HK-2 (cell line): ENCODE data around the gene SELENOF.

Source experiments
- DNase-seq: peaks from one replicate; pipeline ENCODE4 v3.0.0-alpha.2; 2018; ENCODE audit not compliant: unreplicated experiment

The SELENOF gene

DNA sequence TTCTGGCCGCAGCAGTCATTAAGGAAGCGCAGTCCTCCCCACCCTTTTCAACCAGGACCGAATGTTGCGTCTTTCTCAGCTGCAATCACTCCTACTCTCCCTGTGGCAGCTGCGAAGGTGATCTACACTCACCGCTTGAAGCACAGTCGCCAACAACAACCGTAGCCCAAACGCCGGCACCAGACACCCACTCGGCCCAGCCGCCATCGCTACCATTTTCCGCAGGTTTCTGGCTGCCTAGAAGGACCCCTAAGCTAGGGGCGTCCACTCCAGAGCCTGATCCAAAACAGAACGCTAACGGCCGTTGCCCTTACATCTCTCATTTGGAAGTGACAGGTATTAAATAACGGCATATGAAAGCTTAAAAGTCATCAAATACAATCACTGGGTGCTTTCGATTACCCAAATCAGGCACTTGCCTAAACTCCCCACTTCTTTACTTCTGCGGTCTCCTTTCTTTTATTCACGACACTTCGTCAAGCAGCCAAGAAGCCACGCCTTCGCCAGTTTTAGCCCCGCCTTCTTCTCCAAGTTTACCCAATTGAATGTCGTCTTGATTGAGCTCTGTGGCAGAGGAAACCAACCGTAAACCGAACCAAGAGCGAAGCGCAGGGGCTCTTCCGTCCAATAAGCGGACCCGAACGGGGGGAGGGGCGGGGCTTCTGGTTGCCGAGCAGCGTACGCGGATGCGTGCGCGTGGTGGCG lies at the start of gene SELENOF:
Gene SELENOF (minus strand): TSS at position 231 of the 705 bp plus-strand sequence. CDS start 15 bp downstream, at position 216.
- DNase-seq = peak; percentile 99

DNA sequence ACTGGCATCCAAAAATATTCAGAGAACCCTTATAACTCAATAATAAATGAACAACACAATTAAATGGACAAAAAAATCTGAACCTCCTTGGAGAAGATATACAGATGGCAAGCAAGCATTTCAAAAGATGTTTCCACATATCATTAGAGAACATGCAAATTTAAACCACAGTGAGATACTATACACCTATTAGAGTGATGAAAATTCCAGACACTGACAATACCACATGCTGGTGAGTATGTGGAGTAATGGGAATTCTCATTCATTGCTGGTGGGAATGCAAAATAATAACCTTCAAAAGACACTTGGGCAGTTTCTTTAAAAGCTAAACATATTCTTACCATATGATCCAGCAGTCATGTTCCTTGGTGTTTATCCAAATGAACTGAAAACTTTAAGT lies 46.6 kb upstream of the SELENOF start:
- DNase-seq = no peak

DNA sequence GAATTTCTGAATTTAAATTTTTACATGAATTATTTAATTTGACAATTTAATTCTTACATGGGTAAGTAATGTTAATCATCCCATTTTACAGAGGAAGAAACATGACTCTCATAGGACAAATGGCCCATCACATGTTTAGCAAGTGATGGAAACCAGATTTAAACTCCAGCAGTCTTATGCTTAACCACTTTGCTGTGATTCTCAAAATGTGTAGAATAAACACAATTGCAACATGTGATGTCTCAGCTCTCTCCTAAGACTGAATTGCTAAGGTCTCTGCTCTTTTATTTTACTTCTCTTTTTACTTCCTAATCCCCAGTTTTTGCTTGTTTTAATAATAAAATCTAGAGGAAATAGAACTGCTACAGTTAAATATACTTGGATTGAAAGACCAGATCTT lies 43.3 kb upstream of the SELENOF start:
- no peak for DNase-seq

DNA sequence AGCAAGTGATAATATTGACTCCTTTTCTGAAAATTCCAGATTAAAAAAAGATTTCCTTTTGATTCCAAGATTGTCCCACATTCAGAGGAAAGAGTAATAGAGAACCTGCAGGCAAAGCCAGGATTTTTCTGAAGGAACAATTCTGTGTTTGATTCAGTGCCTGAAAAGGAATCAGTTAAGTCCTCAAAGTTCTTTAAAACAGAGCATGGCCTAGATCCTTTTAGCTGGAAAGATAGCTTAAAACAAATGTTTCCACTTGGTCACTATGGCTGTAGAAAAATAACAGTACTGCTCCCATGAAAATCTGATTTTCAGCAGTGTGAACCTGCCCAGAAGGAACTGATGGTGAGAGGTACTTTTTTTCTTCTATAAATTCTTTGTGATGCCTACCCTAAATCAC lies 42.3 kb upstream of the SELENOF start:
- no peak for DNase-seq

DNA sequence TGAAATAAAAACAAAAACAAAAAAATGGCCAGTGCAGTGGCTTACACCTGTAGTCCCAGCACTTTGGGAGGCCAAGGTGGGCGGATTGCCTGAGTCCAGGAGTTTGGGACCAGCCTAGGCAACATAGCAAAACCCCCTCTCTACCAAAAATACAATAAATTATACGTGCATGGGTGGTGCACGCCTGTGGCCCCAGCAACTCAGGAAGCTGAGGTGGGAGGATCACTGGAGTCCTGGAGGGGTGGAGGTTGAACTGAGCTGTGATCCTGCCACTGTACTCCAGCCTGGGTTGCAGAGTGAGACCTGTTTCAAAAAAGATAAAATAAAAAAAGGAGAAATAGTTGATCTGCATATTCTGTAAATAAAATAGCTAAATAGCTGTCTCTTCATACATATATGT lies 41.8 kb upstream of the SELENOF start:
- no peak for DNase-seq

DNA sequence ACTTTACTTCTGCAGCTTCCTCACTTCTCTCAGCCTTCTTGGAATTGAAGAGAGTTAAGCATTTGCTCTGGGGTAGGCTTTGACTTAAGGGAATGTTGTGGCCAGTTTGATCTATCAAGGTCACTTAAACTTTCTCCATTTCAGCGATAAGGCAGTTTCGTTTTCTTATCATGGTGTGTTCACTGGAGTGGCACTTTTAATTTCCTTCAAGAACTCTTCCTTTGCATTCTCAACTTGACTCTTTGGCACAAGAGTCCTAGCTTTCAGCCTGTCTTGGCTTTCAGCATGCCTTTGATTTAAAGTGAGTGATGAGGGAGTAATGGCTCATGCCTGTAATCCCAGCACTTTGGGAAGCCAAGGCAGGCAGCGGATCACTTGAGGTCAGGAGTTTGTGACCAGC lies 39.2 kb upstream of the SELENOF start:
- no peak for DNase-seq

DNA sequence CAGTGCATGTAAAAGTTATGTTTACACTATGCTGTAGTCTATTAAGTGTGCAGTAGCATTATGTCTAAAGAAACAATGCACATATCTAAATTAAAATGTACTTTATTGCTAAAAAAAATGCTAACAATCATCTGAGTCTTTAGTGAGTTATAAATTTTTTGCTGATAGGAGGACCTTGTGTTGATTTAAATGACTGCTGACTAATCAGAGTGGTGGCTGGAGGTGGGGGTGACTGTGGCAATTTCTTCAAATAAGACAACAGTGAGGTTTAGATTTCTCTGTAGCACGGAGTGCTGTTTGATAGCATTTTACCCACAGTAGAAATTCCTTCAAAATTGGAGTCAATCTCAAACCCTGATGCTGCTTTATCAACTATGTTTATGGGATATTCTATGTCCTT lies 37.5 kb upstream of the SELENOF start:
- DNase-seq = no peak

DNA sequence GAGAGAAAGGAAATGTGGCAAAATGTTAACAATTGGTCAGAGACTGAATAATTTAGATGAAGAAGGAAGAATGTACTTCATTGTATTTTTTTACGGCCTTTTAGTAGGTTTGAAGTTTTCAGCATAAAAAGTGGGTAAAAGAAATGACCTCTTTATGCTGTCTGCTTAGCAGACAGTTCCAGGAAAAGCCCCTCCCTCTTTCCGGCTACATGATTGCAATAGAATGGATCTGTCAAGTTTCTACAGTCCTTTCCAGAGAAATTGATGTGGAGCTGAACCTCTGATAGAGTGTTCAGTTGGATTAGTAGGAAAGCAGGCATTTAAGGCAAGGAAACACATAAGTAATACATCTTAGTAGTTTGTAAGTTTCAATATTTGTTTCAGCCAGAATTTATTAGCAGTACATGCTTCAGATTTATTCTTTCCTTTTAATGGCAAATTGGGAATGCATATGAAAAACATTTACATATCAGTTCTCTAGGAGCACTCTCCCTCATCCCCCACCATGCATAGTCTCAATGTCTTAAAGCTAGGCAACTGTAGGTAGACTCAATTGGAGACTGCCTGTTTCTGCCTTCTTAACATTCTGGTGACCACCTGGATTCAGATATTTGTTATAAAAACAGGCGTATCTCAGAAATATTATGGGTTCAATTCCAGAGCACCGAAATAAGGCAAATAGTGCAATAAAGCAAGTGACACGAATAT lies 36.9 kb upstream of the SELENOF start:
- no peak for DNase-seq

DNA sequence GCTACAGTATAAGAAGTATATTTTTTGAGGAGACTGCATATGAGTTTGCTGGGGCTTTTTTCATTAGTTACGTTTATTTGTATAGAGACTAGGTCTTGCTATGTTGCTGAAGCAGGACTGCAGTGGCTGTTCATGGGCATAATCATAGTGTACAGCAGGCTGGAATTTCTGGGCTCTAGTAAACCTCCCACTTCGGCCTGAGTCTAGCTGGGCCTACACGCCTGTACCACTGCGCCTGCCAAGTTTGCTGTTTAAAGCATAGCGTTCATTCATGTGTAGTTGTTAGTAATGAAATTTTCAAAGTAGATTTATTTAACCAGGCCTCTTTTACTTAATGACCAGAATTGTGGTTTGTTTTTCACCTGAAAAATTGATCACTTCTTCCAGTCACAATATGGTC lies 34.3 kb upstream of the SELENOF start:
- DNase-seq = no peak

DNA sequence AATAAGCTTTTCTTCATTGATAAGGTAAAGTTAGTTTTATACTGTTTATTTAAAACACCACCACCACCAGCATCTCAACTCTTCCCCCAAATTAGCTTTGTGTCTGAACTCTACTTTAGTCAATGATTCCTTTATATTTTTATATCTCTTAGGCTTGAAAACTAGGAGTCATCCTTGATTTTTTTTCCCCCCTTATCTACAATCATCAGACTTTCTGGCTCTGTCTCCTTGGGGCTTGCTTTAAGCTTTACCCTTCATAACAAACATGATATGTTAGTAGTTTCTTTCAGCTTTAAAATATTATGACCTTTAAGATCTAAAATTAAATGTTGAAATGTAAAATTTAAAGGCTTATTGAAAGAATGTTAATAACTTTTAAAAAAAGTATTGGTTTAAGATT lies 28.8 kb upstream of the SELENOF start:
- DNase-seq = no peak

DNA sequence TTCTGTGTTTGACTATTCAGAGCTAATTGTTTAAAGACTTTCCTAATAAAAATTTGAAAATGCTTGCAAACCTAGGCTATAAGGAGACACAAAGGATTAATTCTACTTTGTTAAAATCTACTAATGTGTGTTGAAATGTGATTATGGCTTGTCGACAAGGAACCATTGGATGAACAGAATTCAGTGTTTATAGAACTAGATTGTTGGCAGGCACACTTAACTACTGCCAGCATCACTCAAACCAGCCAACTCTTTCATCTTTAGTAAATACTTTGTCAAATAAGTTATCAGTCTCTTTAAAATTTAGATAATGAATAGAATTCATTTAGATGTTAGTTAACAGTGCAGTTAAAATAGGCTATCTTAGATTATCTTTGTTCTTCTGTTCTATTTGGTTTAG lies 28.1 kb upstream of the SELENOF start:
- DNase-seq = no peak

DNA sequence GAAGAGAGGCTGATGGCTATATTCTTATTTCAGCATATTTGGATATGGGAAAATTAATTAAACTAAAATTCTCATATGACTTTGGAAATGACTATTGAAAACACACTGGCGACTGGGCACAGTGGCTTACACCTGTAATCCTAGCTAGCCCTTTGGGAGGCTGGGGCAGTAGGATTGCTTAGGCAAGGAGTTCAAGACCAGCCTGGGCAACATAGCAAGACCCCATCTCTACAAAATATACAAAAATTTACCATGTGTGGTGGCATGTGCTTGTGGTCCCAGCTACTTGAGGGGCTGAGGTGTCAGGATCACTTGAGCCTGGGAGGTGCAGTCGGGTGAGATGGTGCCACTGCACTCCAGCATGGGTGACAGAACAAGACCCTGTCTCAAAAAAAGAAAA lies 26.7 kb upstream of the SELENOF start:
- DNase-seq = no peak

DNA sequence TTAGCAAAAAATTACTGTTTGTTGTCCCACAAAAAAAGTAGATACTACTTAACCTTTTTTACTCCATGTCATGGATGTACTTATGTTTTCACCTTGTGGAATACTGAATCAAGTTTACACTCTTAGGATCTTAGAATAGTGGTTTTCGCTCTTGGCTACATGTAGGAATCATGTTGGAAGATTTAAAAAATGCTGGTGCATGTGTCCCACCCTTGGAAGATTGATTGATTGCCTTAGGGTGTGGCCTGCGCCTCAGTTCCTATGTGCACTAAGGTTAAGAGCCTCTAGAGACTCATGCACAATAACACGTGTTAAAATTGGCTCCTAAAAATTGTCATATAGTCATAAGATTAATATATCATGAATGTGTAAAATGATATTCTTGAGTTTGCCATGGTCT lies 25.5 kb upstream of the SELENOF start:
- no peak for DNase-seq

DNA sequence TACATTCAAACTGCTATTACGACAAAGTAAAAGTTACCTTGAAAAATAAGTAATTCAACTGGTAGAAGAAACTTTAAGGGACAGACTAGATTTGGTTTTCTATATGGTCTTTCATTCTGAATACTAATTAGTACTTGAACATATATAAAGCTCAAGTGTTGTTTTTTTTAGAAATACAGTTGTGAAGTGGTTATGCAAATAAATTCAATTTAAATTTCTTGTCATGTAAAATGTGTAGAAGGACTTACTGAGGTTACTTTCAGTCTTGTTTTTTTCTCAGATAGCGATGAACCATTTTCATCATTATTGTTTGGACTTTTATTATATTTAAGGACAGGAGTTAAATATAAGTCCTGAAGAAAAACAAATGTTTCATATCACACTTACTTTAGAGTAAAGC lies 24.9 kb upstream of the SELENOF start:
- DNase-seq = no peak

DNA sequence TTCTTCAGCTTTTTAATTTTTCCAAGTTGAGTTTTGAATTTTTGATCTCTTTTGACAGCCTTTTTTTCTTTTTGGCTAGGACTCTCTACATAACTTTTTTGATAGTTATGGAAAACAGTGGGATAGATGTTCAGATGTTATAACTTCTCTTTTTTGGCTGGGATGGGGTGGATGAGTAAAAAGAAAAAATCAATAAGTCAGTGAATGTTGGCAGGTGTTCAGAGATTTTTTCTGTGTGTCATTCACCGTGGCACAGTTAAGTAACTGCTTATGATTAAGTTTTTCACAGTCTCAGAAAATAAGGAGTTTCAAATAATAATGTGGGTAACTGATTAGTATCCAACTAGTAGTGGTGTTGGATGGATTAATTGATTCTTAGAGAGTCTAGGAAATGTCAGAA lies 24.5 kb upstream of the SELENOF start:
- DNase-seq = no peak

DNA sequence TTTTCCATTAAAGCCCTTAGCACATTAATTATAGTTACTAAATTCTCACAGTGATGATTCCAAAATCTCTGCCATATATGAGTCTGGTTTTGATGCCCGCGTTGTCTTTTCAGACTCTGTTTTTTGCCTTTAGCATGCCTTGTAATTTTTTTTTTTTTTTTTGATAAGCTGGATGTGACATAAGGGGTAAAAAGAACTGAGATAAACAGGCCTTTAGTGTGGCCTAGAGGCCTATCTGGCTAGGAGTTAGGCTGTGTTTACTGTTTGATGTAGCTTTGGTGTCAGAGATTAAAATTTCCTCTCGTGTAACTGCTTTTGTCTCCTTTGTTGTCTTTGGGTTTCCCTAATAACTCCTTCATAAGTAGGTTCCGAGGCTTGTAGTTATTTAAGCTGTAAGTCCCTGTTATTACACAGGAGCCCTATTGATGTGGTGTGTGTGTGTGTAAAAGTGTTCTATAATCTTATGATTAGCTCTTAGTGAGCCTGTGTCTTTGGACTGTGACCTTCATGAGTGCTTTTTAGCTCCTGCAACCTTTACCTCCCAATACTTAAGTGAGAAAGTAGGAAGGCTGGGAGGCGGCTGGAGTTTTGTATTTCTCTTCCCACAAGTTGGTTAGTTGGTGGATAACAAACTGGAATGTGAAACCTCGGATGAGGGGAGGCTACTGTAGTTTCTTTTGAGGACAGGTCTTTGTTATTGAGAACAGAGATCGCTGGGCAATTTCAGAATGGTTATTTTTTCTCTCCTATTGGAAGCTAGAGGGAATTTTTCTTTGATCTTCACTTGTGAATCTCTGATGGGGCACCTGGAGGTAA lies 19.8 kb upstream of the SELENOF start:
- DNase-seq = no peak

DNA sequence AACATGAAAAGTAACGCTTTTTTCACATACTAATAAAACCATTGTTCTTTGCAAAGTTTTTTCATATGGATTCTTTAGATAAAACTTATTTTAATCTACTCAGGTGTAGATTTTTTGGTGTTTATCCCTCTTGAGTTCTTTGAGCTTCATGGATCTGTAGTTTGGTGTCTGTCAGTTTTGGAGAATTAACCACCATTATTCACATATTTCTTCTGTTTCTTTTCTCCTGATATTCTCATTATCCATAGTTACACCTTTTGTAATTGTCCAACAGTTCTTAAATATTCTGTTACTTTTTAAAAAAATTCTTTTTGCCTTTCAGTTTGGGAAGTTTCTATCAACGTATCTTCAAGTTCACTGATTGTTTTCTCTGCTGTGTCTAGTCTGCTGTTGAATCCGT lies 19.1 kb upstream of the SELENOF start:
- DNase-seq = no peak

DNA sequence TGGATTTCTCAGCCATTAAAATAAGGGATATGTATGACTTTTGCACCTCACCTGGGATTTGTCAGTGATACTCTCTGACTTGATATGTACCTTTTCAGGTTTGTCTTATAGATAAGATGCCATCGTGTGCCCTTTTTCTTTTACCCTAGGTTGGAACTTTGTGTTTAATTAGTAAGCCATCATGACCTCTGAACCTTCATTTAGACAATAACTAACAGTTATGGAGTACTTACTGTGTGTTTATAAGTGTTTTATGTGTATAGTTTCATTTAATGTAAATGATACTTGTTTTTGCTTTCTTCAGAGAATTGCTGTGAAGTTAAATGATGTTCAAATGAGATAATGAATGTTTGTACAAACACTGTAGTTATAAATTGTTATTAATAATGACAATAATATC lies 14.9 kb upstream of the SELENOF start:
- DNase-seq = no peak

DNA sequence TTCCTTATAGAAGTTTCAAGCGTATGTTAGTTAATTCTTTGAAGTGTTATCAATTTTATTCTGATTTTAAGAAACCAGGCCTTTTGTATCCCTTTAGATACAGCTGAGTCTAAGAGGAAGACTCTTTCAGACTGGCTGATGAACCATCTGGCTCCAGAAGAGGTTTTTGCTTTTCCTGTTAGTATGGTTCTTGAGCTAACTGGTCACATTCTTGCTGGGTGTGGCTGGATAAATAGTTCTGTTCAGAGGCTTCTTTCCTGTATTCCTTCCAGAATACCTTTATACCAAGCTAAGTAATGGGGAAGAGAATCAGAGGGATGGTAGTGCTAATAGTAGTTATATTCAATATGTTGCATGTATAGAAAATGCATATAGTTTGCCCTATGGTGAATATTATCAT lies 13.0 kb upstream of the SELENOF start:
- no peak for DNase-seq

DNA sequence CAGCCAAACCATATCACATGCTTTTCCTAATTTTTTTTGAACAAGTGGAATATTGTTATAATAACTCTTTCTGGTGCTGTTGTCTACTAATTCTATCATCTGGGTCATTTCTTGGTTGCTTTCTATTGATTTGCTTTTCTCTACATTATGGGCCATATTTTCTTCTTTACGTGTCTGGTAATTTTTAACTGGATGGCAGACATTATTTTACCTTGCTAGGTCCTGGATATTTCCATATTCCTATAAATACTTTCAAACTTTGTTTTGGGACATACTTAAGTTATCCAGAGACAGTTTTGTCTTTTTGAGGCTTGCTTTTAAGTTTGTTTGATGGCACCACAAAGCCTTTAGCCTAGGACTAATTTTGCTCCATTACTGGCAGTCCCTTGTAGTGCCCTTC lies 11.8 kb upstream of the SELENOF start:
- no peak for DNase-seq

DNA sequence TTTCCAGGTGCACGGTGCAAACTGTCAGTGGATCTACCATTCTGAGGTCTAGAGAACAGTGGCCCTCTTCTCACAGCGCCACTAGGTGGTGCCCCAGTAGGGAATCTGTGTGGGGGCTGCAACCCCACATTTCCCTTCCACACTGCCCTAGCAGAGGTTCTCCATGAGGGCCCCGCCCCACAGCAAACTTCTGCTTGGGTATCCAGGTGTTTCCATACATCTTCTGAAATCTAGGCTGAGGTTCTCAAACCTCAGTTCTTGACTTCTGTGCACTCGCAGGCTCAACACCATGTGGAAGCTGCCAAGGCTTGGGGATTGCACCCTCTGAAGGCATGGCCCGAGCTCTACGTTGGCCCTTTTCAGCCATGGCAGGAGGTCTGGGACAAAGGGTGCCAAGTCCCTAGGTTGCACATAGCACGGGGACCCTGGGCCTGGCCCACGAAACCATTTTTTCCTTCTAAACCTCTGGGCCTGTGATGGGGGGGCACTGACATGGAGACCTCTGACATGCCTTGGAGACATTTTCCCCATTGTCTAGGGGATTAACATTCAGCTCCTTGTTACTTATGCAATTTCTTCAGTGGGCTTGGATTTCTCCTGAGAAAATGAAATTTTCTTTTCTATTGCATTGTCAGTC lies 10.5 kb upstream of the SELENOF start:
- no peak for DNase-seq

DNA sequence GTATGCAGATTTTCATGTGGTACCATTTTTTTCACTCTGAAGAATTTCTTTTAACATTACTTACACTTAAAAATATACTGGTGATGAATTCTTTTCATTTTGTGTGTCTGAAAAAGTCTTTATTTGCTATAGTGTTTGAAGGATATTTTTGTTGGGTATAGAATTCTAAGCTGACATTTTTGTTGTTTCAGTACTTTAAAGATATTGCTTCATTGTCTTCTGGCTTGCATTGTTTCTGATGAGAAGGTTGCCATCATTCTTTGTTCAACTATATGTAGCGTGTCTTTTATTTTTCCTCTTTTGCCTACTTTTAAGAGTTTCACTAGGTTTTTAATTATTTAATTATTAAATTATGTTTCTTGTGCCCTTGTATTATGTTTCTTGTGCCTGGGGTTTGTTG lies 8.5 kb upstream of the SELENOF start:
- DNase-seq = no peak
